OCI-LY1 (cell line): Measurements from ENCODE around the gene HAAO.

ENCODE experiments used
- CTCF ChIP-seq: fragments of 200-600 bp; sonication (generic), shearing (Covaris generic); IDR thresholded peaks from 2 replicates; pipeline ENCODE4 v1.5.1; 2017; ENCODE audit warnings: mild to moderate bottlenecking, antibody characterized with exemption, low read length, moderate library complexity, mixed read lengths
- EZH2 ChIP-seq: fragments of 200-600 bp; sonication (generic), shearing (Covaris generic); IDR thresholded peaks from 2 replicates; pipeline ENCODE4 v1.8.0; 2017; ENCODE audit warnings: borderline replicate concordance, mixed run types, mild to moderate bottlenecking, antibody characterized with exemption, low read length, moderate library complexity, mixed read lengths

- TF ChIP-seq CTCF (no peak), EZH2 (no peak)
Measured at GRCh38 chr2:42777883-42778805, 14.2 kb downstream of the HAAO start.
